GM12878 (cell line): ENCODE measurements around the gene SLC9C1.

Experiments used
- CHD1 ChIP-seq: IDR thresholded peaks from 2 replicates; pipeline ENCODE4 v1.6.1; 2012; ENCODE audit warnings: low read depth, low read length, improper control_type of control experiment
- EGR1 ChIP-seq, 2 experiments: IDR thresholded peaks; 1 replicate in 1 of 2; 2 replicates in 1 of 2; pipeline ENCODE4 v1.6.1; 2011 to 2012; ENCODE audit warnings: low read depth in 2 of 2, low read length in 2 of 2, borderline replicate concordance in 1 of 2, mild to moderate bottlenecking in 1 of 2, moderate library complexity in 1 of 2
- GABPA ChIP-seq: IDR thresholded peaks from 2 replicates; pipeline ENCODE4 v1.6.1; 2014; ENCODE audit warnings: antibody characterized with exemption, low read depth, mild to moderate bottlenecking, inconsistent platforms
- HDAC2 ChIP-seq: fragments of 200-600 bp; sonication (generic); IDR thresholded peaks from 2 replicates; pipeline ENCODE4 v1.6.1; 2017
- HDGF ChIP-seq: fragments of 450-650 bp; IDR thresholded peaks from 2 replicates; pipeline ENCODE4 v1.6.1; 2016; ENCODE audit warnings: antibody characterized with exemption
- POLR2AphosphoS2 ChIP-seq: IDR thresholded peaks from 2 replicates; pipeline ENCODE4 v1.6.1; 2011; ENCODE audit warnings: low read depth, mild to moderate bottlenecking, low read length, improper control_type of control experiment, moderate library complexity
- RAD21 ChIP-seq: IDR thresholded peaks from 2 replicates; pipeline ENCODE4 v1.6.1; 2011; ENCODE audit warnings: mild to moderate bottlenecking, low read depth, low read length, moderate library complexity; ENCODE audit not compliant: insufficient read depth
- SP1 ChIP-seq: IDR thresholded peaks from one replicate; pipeline ENCODE4 v1.6.1; 2011; ENCODE audit warnings: low read depth, low read length
- TAF1 ChIP-seq: IDR thresholded peaks from 2 replicates; pipeline ENCODE4 v1.6.1; 2011; ENCODE audit warnings: mild to moderate bottlenecking, low read depth, low read length, borderline replicate concordance
- TF ChIP-seq, protein P1 (sequence below), 3 experiments: IDR thresholded peaks in 2 of 3; conservative IDR thresholded peaks in 1 of 3; 2 replicates each; pipeline ENCODE4 v1.5.1; 2011; ENCODE audit warnings: low read depth in 3 of 3, low read length in 3 of 3, mild to moderate bottlenecking in 3 of 3, control low read depth in 2 of 3, moderate library complexity in 2 of 3, inconsistent platforms in 1 of 3, mixed read lengths in 1 of 3; ENCODE audit not compliant: control insufficient read depth in 2 of 3, insufficient read depth in 1 of 3; ENCODE audit errors: extremely low read depth in 1 of 3
- TF ChIP-seq, protein P2 (sequence below): IDR thresholded peaks from 2 replicates; pipeline ENCODE4 v1.6.1; 2012; ENCODE audit warnings: mild to moderate bottlenecking, low read depth, low read length
- TF ChIP-seq, protein P3 (sequence below): IDR thresholded peaks from 2 replicates; pipeline ENCODE4 v1.6.1; 2011; ENCODE audit warnings: low read depth, low read length, improper control_type of control experiment, borderline replicate concordance

DNA sequence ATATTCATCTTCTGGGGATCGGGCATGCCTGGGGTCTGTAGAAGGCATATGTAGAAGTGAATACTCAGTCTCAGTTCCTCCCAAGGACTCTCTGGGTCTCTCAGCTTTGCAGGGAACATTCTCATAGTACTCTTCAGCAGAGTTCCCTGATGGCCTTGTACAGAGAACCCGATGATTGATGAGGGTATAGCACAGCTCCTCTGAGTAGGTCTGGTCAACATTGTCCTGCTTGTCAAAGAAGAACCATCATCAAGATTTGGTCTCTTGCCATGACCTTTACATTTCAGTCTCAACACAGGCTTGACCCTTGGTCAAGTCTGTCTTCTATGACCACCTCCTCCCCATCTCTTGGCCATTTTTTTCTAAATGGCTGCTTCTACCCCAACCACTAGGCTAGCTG, 170.5 kb downstream of the SLC9C1 start:
- TF ChIP-seq CHD1, result no peak
- TF ChIP-seq RAD21, result 0 out of 2 replicates have a peak, but pooled peaks have one; percentile 2
- no peak for TF ChIP-seq SP1
- TF ChIP-seq, protein P1, sequence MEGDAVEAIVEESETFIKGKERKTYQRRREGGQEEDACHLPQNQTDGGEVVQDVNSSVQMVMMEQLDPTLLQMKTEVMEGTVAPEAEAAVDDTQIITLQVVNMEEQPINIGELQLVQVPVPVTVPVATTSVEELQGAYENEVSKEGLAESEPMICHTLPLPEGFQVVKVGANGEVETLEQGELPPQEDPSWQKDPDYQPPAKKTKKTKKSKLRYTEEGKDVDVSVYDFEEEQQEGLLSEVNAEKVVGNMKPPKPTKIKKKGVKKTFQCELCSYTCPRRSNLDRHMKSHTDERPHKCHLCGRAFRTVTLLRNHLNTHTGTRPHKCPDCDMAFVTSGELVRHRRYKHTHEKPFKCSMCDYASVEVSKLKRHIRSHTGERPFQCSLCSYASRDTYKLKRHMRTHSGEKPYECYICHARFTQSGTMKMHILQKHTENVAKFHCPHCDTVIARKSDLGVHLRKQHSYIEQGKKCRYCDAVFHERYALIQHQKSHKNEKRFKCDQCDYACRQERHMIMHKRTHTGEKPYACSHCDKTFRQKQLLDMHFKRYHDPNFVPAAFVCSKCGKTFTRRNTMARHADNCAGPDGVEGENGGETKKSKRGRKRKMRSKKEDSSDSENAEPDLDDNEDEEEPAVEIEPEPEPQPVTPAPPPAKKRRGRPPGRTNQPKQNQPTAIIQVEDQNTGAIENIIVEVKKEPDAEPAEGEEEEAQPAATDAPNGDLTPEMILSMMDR (IDR thresholded peaks at IDR 0.05 in 2 of 3, conservative IDR thresholded peaks at IDR 0.05 in 1 of 3; ENCODE audit: control insufficient read depth in 2 of 3, extremely low read depth in 1 of 3, insufficient read depth in 1 of 3, low read depth in 3 of 3, low read length in 3 of 3), result no peak
- no peak for TF ChIP-seq EGR1 (IDR thresholded peaks at IDR 0.05; ENCODE audit: borderline replicate concordance in 1 of 2, low read depth in 2 of 2, low read length in 2 of 2)
- no peak for TF ChIP-seq TAF1
- no peak for TF ChIP-seq GABPA
- TF ChIP-seq, protein P2, sequence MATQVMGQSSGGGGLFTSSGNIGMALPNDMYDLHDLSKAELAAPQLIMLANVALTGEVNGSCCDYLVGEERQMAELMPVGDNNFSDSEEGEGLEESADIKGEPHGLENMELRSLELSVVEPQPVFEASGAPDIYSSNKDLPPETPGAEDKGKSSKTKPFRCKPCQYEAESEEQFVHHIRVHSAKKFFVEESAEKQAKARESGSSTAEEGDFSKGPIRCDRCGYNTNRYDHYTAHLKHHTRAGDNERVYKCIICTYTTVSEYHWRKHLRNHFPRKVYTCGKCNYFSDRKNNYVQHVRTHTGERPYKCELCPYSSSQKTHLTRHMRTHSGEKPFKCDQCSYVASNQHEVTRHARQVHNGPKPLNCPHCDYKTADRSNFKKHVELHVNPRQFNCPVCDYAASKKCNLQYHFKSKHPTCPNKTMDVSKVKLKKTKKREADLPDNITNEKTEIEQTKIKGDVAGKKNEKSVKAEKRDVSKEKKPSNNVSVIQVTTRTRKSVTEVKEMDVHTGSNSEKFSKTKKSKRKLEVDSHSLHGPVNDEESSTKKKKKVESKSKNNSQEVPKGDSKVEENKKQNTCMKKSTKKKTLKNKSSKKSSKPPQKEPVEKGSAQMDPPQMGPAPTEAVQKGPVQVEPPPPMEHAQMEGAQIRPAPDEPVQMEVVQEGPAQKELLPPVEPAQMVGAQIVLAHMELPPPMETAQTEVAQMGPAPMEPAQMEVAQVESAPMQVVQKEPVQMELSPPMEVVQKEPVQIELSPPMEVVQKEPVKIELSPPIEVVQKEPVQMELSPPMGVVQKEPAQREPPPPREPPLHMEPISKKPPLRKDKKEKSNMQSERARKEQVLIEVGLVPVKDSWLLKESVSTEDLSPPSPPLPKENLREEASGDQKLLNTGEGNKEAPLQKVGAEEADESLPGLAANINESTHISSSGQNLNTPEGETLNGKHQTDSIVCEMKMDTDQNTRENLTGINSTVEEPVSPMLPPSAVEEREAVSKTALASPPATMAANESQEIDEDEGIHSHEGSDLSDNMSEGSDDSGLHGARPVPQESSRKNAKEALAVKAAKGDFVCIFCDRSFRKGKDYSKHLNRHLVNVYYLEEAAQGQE, result no peak
- TF ChIP-seq HDGF, result no peak
- TF ChIP-seq, protein P3, sequence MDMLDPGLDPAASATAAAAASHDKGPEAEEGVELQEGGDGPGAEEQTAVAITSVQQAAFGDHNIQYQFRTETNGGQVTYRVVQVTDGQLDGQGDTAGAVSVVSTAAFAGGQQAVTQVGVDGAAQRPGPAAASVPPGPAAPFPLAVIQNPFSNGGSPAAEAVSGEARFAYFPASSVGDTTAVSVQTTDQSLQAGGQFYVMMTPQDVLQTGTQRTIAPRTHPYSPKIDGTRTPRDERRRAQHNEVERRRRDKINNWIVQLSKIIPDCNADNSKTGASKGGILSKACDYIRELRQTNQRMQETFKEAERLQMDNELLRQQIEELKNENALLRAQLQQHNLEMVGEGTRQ, result no peak
- no peak for TF ChIP-seq HDAC2
- no peak; the same call in 1 of the 2 replicates for TF ChIP-seq POLR2AphosphoS2
